K562 (cell line): ENCODE data around the gene ITPR1. TPM values are rescaled to one million over a fixed set of nuclear protein-coding genes. Genes with fewer than 3 reads are reported as not detected.

Experiments
- ARID1B ChIP-seq: fragments of 450-650 bp; IDR thresholded peaks from 2 replicates; pipeline ENCODE4 v1.6.1; 2016; ENCODE audit warnings: antibody characterized with exemption, mild to moderate bottlenecking, inconsistent platforms
- BRD9 ChIP-seq: fragments of 450-650 bp; IDR thresholded peaks from 2 replicates; pipeline ENCODE4 v1.6.1; 2018; ENCODE audit warnings: low read depth; ENCODE audit not compliant: partially characterized antibody
- C11orf30 ChIP-seq: fragments of 450-650 bp; IDR thresholded peaks from 2 replicates; pipeline ENCODE4 v1.6.1; 2016; ENCODE audit warnings: low read depth, mild to moderate bottlenecking
- ELF4 ChIP-seq: fragments of 450-650 bp; formaldehyde crosslinking; IDR thresholded peaks from 2 replicates; pipeline ENCODE4 v1.4.0; 2022; ENCODE audit warnings: missing genetic modification characterization
- ETS1 ChIP-seq: conservative IDR thresholded peaks from 2 replicates; pipeline ENCODE4 v1.6.1; 2011; ENCODE audit warnings: low read depth, mild to moderate bottlenecking, low read length; ENCODE audit not compliant: control insufficient read depth
- MAFG ChIP-seq: fragments of 450-650 bp; conservative IDR thresholded peaks from 2 replicates; pipeline ENCODE4 v1.6.1; 2016; ENCODE audit warnings: missing genetic modification characterization, missing compliant biosample characterization
- NR2C1 ChIP-seq, 2 experiments: fragments of 450-650 bp; IDR thresholded peaks; 2 replicates each; pipeline ENCODE4 v1.6.1; 2017; ENCODE audit warnings: mild to moderate bottlenecking in 2 of 2, antibody characterized with exemption in 1 of 2, inconsistent platforms in 1 of 2, missing compliant biosample characterization in 1 of 2, missing genetic modification characterization in 1 of 2
- NRF1 ChIP-seq, 2 experiments: fragments of 450-650 bp; IDR thresholded peaks in 1 of 2; conservative IDR thresholded peaks in 1 of 2; 2 replicates each; pipeline ENCODE4 v1.6.1; 2014; ENCODE audit warnings: mild to moderate bottlenecking in 2 of 2
- RAD21 ChIP-seq, 2 experiments: fragments of 250-450 bp in 1 of 2; fragments of 450-650 bp in 1 of 2; sonication (Bioruptor Pico) in 1 of 2; formaldehyde crosslinking in 1 of 2; IDR thresholded peaks in 1 of 2; conservative IDR thresholded peaks in 1 of 2; 2 replicates each; pipeline versions ENCODE4 v1.4.0 to v1.8.0; 2020 to 2022; ENCODE audit warnings: mild to moderate bottlenecking in 2 of 2, moderate library complexity in 1 of 2
- SMARCE1 ChIP-seq: fragments of 450-650 bp; IDR thresholded peaks from 2 replicates; pipeline ENCODE4 v1.7.1; 2016; ENCODE audit warnings: mild to moderate bottlenecking
- TBL1XR1 ChIP-seq, 2 experiments: IDR thresholded peaks; 2 replicates each; pipeline ENCODE4 v1.6.1; 2012; ENCODE audit warnings: improper control_type of control experiment in 2 of 2, low read length in 2 of 2, mild to moderate bottlenecking in 1 of 2
- TSC22D4 ChIP-seq: fragments of 450-650 bp; IDR thresholded peaks from 2 replicates; pipeline ENCODE4 v1.6.1; 2016; ENCODE audit warnings: missing genetic modification characterization, missing biosample characterization, control low read depth
- ZNF24 ChIP-seq: fragments of 450-650 bp; IDR thresholded peaks from 2 replicates; pipeline ENCODE4 v1.6.1; 2016
- ZNF3 ChIP-seq: fragments of 250-450 bp; sonication (Bioruptor Pico); IDR thresholded peaks from 2 replicates; pipeline ENCODE4 v1.5.0; 2021; ENCODE audit warnings: mild to moderate bottlenecking, moderate library complexity
- ZNF318 ChIP-seq, 2 experiments: fragments of 450-650 bp; IDR thresholded peaks; 2 replicates each; pipeline ENCODE4 v1.6.1; 2016; ENCODE audit warnings: mild to moderate bottlenecking in 2 of 2, borderline replicate concordance in 1 of 2, low read depth in 1 of 2, moderate library complexity in 1 of 2
- polyA plus RNA-seq, 8 experiments: library from polyadenylated mRNA; depleted of rRNA in 4 of 8; stranded (reverse) in 5 of 8; unstranded in 3 of 8; fragments of >200 nt; fragmentation: Nextera tagmentation in 2 of 8; fragmentation: Illumina TruSeq in 1 of 8; extraction: Ambion mirVana in 2 of 8; extraction: Trizol in 1 of 8; gene quantifications; 2 replicates each; pipeline versions ENCODE4 v1.2.1 to v1.2.3, GENCODE V29; 2011 to 2014; ENCODE audit warnings: inconsistent platforms in 1 of 8, missing spikeins in 1 of 8
- total RNA-seq, 7 experiments: library from RNA; depleted of rRNA in 6 of 7; stranded (reverse); fragments of >200 nt in 6 of 7; fragmentation: Illumina TruSeq in 2 of 7; extraction: Trizol in 2 of 7; gene quantifications; 2 replicates each; pipeline versions ENCODE4 v1.2.1 to v1.2.3, GENCODE V29; 2011 to 2021; ENCODE audit warnings: low replicate concordance in 1 of 7

The ITPR1 gene
- total and polyA plus RNA-seq, 9 of the 15 experiments (the other 6 are each of a cell fraction or from before 2014, with no cell fraction given), result 22.4 to 40.0 (median 27.4) TPM

DNA sequence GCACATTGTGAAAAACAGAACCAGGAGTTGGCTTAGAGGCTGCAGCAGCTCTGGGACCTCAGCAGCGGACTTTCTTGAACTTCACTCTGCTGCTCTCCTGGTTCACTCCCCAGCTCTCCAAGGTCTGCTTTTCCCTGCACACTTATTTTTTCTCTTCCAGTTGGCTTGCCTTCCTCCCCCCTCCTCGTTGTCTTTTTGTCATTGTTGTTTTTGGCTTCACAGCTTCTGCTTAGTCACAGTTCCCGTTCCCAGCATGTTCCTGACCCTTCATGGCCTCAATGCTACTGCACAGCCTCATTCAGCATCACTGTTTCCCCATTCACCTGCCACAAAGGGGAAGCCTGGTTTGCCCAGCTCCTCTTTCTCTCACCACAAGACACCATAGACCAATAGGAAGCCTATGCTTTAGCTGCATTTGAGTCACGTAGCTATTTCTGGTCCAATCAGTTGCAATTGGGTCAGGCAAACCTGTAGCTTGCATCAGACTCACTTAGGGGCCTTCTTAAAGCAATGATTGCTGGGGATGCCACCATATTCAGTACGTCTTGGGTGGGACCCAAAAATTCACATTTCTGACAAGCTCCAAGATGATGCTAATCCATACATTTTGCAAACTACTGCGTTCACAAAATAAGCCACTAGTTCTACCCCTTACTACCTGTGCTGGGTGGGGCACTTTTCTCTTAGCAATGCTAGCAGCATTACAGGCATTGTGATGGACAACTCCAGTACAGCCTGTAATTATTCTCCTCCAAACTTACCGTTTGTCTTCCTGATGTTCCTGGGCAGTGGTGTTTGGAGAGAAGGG is 18.3 kb upstream of the ITPR1 start (continued):
- 0 out of 4 replicates have a peak, but pooled peaks of 1 of the 2 experiments have one; percentile 43 for TF ChIP-seq ZNF318 (IDR thresholded peaks at IDR 0.05; ENCODE audit: borderline replicate concordance in 1 of 2, low read depth in 1 of 2)
- TF ChIP-seq NRF1 (conservative IDR thresholded peaks at IDR 0.05 in 1 of 2, IDR thresholded peaks at IDR 0.05 in 1 of 2), result peak in 1 of 2 experiments; percentile 32; a peak in 1 of 4 replicates
- TF ChIP-seq TSC22D4 (tag), result no peak
- TF ChIP-seq ETS1, result no peak
- TF ChIP-seq MAFG (tag), result peak; percentile 87
- peak; percentile 75 for TF ChIP-seq ELF4 (CRISPR knock-in tag)
- TF ChIP-seq BRD9, result peak; percentile 45
- TF ChIP-seq ZNF3, result no peak
- TF ChIP-seq SMARCE1, result peak; percentile 70; the same call in 1 of the 2 replicates
- TF ChIP-seq ARID1B, result peak; percentile 55
- no peak for TF ChIP-seq TBL1XR1 (IDR thresholded peaks at IDR 0.05; ENCODE audit: low read length in 2 of 2)
- TF ChIP-seq RAD21 (CRISPR knock-in tag; conservative IDR thresholded peaks at IDR 0.05 in 1 of 2, IDR thresholded peaks at IDR 0.05 in 1 of 2), result 0 out of 4 replicates have a peak, but pooled peaks of 1 of the 2 experiments have one; percentile 10
- peak; percentile 36; the same call in 1 of the 2 replicates for TF ChIP-seq NR2C1 (IDR thresholded peaks at IDR 0.05)
- no peak for TF ChIP-seq NR2C1 (tag; IDR thresholded peaks at IDR 0.05)
- peak; percentile 81 for TF ChIP-seq ZNF24
- TF ChIP-seq C11orf30, result peak; percentile 92
